ENCODE measurements around the gene USP9X.

Gene USP9X

GRCh38 chrX:41148553-41148952, 63.3 kb downstream of the USP9X start:
- TF ChIP-seq CREB1 (IDR thresholded peaks at IDR 0.05; ENCODE audit: low read depth) (no peak), FOXM1 (IDR thresholded peaks at IDR 0.05; ENCODE audit: borderline replicate concordance, low read depth) (no peak), REST (IDR thresholded peaks at IDR 0.05; ENCODE audit: low read depth) (no peak), TCF12 (IDR thresholded peaks at IDR 0.05; ENCODE audit: low read depth) (no peak), YY1 (IDR thresholded peaks at IDR 0.05; ENCODE audit: low read depth) (no peak), ZBTB7A (IDR thresholded peaks at IDR 0.05; ENCODE audit: low read depth) (no peak), EP300 (IDR thresholded peaks at IDR 0.05; ENCODE audit: borderline replicate concordance) (no peak), CEBPB (IDR thresholded peaks at IDR 0.05) (no peak), RAD21 (IDR thresholded peaks at IDR 0.05; ENCODE audit: low read depth) (no peak), NFIC (IDR thresholded peaks at IDR 0.05) (no peak), TEAD4 (IDR thresholded peaks at IDR 0.05) (no peak), USF1 (IDR thresholded peaks at IDR 0.05) (no peak), EGR1 (IDR thresholded peaks at IDR 0.05) (no peak), MAX (IDR thresholded peaks at IDR 0.05) (no peak)

GRCh38 chrX:41150043-41150442, 64.8 kb downstream of the USP9X start:
- TF ChIP-seq TAF1 (IDR thresholded peaks at IDR 0.05; ENCODE audit: low read depth) (no peak), TEAD4 (IDR thresholded peaks at IDR 0.05) (no peak), CEBPB (IDR thresholded peaks at IDR 0.05) (no peak), ZBTB7A (IDR thresholded peaks at IDR 0.05; ENCODE audit: low read depth) (no peak), USF1 (IDR thresholded peaks at IDR 0.05) (no peak), EGR1 (IDR thresholded peaks at IDR 0.05) (no peak), NFIC (IDR thresholded peaks at IDR 0.05) (no peak), MAX (IDR thresholded peaks at IDR 0.05) (no peak), TCF12 (IDR thresholded peaks at IDR 0.05; ENCODE audit: low read depth) (no peak), FOXM1 (IDR thresholded peaks at IDR 0.05; ENCODE audit: borderline replicate concordance, low read depth) (no peak), CREB1 (IDR thresholded peaks at IDR 0.05; ENCODE audit: low read depth) (no peak), EP300 (IDR thresholded peaks at IDR 0.05; ENCODE audit: borderline replicate concordance) (no peak), RAD21 (IDR thresholded peaks at IDR 0.05; ENCODE audit: low read depth) (no peak), REST (IDR thresholded peaks at IDR 0.05; ENCODE audit: low read depth) (no peak), YY1 (IDR thresholded peaks at IDR 0.05; ENCODE audit: low read depth) (no peak)

- TF ChIP-seq CEBPB (IDR thresholded peaks at IDR 0.05) = no peak
- TF ChIP-seq EP300 (IDR thresholded peaks at IDR 0.05; ENCODE audit: borderline replicate concordance) = no peak
- no peak for TF ChIP-seq MAX (IDR thresholded peaks at IDR 0.05)
- no peak for TF ChIP-seq RAD21 (IDR thresholded peaks at IDR 0.05; ENCODE audit: low read depth)
- no peak for TF ChIP-seq TCF12 (IDR thresholded peaks at IDR 0.05; ENCODE audit: low read depth)
- TF ChIP-seq TAF1 (IDR thresholded peaks at IDR 0.05; ENCODE audit: low read depth) = no peak
- no peak for TF ChIP-seq FOXM1 (IDR thresholded peaks at IDR 0.05; ENCODE audit: borderline replicate concordance, low read depth)
- no peak for TF ChIP-seq NFIC (IDR thresholded peaks at IDR 0.05)
- no peak for TF ChIP-seq USF1 (IDR thresholded peaks at IDR 0.05)
- no peak for TF ChIP-seq EGR1 (IDR thresholded peaks at IDR 0.05)
- TF ChIP-seq ZBTB7A (IDR thresholded peaks at IDR 0.05; ENCODE audit: low read depth) = no peak
- no peak for TF ChIP-seq YY1 (IDR thresholded peaks at IDR 0.05; ENCODE audit: low read depth)
- no peak for TF ChIP-seq TEAD4 (IDR thresholded peaks at IDR 0.05)
These were observed 67.0 kb downstream of the USP9X start for GRCh38 chrX:41152221-41152620.

GRCh38 chrX:41153448-41153847, 68.2 kb downstream of the USP9X start:
- no peak for TF ChIP-seq TCF12 (IDR thresholded peaks at IDR 0.05; ENCODE audit: low read depth)
- TF ChIP-seq ZBTB7A (IDR thresholded peaks at IDR 0.05; ENCODE audit: low read depth) = no peak
- no peak for TF ChIP-seq CREB1 (IDR thresholded peaks at IDR 0.05; ENCODE audit: low read depth)
- no peak for TF ChIP-seq RAD21 (IDR thresholded peaks at IDR 0.05; ENCODE audit: low read depth)
- TF ChIP-seq REST (IDR thresholded peaks at IDR 0.05; ENCODE audit: low read depth) = no peak
- TF ChIP-seq TEAD4 (IDR thresholded peaks at IDR 0.05) = no peak
- no peak for TF ChIP-seq EP300 (IDR thresholded peaks at IDR 0.05; ENCODE audit: borderline replicate concordance)
- no peak for TF ChIP-seq NFIC (IDR thresholded peaks at IDR 0.05)
- no peak for TF ChIP-seq YY1 (IDR thresholded peaks at IDR 0.05; ENCODE audit: low read depth)
- no peak for TF ChIP-seq EGR1 (IDR thresholded peaks at IDR 0.05)
- no peak for TF ChIP-seq MAX (IDR thresholded peaks at IDR 0.05)
- no peak for TF ChIP-seq FOXM1 (IDR thresholded peaks at IDR 0.05; ENCODE audit: borderline replicate concordance, low read depth)
- TF ChIP-seq CEBPB (IDR thresholded peaks at IDR 0.05) = no peak
- TF ChIP-seq TAF1 (IDR thresholded peaks at IDR 0.05; ENCODE audit: low read depth) = no peak
- TF ChIP-seq USF1 (IDR thresholded peaks at IDR 0.05) = no peak

Measured in Ishikawa (cell line).